Glomerular visceral epithelial cell (primary cell): ENCODE data around the gene ZNF518A.

Experiments used
- DNase-seq: peaks from one replicate; pipeline ENCODE4 v3.0.0-alpha.2; 2016; ENCODE audit errors: extremely low spot score

Gene ZNF518A, protein sequence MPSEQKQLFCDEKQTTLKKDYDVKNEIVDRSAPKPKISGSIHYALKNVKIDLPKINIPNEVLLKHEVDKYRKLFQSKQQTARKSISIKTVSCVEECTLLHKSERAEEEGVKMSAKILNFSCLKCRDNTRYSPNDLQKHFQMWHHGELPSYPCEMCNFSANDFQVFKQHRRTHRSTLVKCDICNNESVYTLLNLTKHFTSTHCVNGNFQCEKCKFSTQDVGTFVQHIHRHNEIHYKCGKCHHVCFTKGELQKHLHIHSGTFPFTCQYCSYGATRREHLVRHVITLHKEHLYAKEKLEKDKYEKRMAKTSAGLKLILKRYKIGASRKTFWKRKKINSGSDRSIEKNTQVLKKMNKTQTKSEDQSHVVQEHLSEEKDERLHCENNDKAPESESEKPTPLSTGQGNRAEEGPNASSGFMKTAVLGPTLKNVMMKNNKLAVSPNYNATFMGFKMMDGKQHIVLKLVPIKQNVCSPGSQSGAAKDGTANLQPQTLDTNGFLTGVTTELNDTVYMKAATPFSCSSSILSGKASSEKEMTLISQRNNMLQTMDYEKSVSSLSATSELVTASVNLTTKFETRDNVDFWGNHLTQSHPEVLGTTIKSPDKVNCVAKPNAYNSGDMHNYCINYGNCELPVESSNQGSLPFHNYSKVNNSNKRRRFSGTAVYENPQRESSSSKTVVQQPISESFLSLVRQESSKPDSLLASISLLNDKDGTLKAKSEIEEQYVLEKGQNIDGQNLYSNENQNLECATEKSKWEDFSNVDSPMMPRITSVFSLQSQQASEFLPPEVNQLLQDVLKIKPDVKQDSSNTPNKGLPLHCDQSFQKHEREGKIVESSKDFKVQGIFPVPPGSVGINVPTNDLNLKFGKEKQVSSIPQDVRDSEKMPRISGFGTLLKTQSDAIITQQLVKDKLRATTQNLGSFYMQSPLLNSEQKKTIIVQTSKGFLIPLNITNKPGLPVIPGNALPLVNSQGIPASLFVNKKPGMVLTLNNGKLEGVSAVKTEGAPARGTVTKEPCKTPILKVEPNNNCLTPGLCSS (N-terminal part only)

DNA sequence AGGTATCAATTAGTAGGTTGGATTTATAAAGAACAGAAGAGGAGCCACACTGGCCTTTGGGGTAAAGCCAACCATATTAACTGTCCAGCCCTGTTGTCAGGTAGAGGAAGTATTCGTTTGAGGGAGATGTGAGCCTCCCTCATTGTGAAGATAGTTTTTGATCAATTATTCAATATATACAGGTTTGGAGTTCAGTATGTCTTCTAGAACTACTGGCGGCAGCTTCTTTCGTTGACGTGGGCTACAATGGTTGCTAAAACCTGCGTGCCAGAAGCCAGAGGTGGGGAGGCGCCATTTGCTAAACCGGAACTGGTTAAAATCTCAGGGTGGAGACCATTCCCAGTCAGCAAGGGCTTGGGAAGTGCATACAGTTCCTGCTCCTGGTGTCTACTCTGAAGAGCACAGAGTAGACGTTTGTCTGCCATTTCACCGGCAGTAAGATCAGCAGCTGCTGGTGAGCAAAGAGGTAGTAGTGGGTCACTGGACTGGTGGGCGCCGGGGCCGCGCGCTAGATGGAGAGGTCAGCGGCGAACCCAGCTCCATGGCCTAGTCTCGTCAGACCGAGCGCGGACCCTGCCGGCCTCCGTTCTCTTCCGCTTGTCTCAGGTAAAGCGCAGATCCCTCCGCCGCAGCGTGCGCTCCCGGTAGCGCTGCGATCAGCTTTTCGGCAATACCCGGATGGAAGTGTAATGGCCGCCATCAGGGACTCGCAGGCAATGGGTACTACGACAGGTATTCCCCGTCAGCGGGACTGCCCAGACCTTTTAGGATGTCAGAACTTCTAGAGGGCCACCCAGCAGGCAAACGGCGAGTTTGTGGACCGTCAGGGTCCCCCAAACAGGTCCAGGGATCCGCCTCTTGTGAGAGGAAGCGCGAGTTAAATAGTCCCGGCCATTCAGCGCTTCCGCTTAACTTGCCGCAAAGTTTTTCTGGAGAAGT is at the start of gene ZNF518A:
ZNF518A (plus strand) TSS at position 911 of the 939 bp plus-strand sequence. CDS start 26,026 bp downstream, outside the sequence.
- DNase-seq: peak; percentile 91

- no peak for DNase-seq
Measured at GRCh38 chr10:96082153-96082552, 47.9 kb upstream of the ZNF518A start.

DNA sequence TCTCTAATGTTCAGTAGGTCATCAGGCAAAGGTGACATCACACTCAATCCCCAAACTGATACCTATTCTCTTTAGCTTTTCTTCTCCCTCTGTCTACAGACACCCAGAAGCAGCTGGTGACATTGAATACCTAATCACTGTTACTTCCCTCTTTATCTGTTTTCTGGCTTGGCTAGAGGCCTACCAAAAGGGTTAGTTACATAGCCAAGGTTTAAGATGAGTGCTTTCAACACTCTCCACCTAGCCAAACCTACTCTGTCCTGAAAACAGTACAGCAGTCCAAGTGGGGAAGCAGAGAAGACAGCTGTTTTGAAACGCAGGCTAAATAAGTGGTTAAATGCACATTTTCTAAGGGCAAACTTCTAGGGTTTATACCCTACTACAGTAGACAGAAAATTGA is 47.3 kb upstream of the ZNF518A start:
- DNase-seq: no peak

DNA sequence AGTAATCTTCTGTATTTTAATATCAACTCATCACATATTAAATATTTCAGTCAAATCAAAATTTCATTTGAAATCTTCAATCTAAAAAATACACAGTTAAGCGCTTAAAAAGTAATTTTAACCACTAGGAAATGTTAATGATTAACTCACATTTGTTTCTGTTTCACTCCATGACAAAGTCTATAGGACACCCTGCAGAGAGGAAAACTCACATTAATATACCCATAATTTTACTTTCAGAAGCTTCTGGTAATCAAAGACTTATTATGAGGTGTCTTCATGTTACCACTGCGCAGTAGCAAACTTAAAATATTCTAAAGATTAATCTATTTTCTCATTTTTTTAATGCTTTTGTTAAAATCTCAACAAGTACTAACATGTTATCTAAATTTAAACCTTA is 41.0 kb upstream of the ZNF518A start:
- peak; percentile 9 for DNase-seq

- DNase-seq: peak; percentile 95
Measured at GRCh38 chr10:96089670-96090462, 40.2 kb upstream of the ZNF518A start.

DNA sequence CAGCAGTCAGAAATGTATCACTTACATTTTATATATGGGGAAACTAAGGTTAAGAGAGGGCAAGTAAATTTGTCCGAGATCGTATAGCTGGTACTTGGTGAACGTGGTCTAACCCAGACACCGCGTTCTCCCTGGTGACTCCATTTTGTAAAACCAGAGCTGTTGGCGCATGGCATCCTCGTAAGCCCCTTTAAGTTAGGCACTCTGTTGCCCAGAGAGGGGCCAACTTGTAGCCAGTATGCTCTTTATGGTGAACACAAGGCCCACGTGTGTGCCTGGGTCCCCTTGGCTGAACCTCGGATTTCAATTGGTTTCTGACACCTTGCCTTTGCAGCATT is 39.7 kb upstream of the ZNF518A start:
- no peak for DNase-seq

DNA sequence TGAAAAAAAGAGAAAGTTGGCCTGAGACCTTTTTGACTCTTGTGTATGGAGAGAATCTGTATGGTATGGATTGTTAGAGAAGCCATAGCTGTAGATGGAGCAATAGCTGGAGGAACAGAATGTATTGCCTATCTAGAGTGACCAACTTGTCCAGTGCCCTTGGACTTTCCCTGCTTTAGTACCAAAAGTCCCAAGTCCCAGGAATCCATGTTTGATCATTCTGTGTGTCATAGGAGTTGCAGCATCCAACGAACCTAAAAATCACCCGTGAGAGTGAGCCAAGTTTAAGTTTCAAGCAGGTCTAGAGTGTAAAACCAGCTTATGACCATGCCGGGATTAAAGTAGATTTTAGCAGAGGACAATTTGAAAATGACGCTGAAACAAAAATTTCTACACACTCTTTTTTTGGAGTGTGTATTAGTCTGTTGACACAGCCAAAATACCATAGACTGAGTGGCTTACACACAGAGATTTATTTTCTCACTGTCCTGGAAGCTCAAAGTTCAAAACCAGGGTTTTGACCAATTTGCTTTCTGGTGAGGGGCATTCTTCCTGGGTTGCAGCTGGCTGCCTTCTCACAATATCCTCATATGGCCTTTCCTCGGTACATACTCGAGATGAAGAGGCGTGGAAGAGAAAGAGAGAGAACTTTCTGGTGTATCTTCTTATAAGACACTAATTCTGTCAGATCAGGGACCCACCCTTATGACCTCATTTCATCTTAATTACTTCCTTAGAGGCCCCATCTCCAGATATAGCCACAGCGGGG is 36.9 kb upstream of the ZNF518A start:
- no peak for DNase-seq

GRCh38 chr10:96093948-96094347 is 36.1 kb upstream of the ZNF518A start:
- no peak for DNase-seq

DNA sequence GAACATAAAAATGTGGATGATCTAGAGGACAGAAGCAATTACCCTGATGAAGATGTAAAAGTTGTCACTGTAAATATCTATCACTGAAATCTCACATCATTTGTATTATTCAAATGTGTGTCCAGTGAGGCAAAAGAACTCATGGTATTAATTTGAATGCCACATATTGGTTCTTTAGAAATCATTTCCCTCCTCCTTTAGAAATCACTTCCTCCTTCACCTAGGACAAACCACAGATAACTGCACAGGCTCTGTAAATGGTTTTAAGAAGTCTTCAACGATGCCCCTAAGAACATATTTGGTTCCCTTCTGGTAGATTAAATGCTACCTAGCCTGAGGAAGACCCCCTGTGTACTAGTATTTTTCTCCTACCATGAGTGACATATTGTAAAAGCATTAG is 33.1 kb upstream of the ZNF518A start:
- DNase-seq: no peak

DNA sequence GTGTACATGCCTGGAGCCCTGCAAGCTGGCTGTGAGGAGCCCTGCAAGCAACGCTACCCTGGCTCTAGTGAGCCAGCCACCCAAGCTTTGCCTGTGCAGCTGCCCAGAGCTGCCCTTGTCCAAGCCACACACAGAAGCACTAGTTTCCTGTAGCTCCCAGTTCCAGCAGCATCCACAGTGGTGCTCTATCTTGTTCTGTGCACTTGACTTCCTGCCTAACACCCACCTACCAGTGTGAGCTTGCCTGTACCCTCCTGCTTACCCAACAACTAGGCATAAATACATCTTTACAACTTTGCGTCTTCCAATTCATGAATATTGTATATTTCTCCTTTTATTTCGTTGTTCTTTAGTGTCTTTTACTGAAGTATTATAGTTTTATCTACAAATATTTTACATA is 32.2 kb upstream of the ZNF518A start:
- DNase-seq: no peak

GRCh38 chr10:96107623-96108038 is 22.5 kb upstream of the ZNF518A start:
- no peak for DNase-seq

GRCh38 chr10:96112531-96112930 is 17.6 kb upstream of the ZNF518A start:
- no peak for DNase-seq

DNA sequence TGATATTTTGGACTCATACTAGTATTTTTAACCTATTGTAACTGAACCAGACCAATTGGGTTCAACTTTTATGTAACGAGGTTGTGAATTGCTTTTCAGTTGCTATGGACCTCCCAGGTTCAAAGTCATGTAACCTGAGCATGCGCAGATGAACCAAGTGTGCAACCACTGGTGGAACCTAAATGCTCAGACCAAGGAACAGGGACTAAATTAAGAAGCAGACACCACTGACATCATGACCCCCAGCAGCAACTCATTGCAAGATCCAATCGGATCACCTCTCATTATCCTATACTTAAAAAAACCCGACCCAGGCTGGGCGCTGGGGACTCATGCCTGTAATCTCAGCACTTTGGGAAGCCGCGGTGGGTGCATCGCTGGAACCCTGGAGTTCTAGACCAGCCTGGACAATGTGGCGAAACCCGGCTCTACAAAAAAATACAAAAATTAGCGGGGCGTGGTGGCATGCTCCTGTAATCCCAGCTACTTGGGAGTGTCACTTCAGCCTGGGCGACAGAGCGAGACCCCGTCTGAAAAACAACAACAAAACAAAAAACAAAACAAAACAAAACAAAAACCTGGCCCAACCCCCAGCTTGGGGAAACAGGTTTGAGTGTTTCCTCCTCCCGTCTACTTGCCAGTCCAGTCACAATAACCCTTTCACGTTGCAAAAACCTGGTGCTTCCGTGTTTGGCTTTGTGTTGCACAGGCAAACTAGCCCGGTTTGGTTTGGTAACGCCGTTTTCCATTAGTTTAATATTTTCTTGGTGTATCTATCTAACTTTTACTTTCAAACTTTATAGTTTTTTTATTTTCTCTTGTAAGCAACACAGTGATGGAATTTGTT is 11.3 kb upstream of the ZNF518A start:
- DNase-seq: no peak

- no peak for DNase-seq
Measured at GRCh38 chr10:96122824-96123223, 7.3 kb upstream of the ZNF518A start.

DNA sequence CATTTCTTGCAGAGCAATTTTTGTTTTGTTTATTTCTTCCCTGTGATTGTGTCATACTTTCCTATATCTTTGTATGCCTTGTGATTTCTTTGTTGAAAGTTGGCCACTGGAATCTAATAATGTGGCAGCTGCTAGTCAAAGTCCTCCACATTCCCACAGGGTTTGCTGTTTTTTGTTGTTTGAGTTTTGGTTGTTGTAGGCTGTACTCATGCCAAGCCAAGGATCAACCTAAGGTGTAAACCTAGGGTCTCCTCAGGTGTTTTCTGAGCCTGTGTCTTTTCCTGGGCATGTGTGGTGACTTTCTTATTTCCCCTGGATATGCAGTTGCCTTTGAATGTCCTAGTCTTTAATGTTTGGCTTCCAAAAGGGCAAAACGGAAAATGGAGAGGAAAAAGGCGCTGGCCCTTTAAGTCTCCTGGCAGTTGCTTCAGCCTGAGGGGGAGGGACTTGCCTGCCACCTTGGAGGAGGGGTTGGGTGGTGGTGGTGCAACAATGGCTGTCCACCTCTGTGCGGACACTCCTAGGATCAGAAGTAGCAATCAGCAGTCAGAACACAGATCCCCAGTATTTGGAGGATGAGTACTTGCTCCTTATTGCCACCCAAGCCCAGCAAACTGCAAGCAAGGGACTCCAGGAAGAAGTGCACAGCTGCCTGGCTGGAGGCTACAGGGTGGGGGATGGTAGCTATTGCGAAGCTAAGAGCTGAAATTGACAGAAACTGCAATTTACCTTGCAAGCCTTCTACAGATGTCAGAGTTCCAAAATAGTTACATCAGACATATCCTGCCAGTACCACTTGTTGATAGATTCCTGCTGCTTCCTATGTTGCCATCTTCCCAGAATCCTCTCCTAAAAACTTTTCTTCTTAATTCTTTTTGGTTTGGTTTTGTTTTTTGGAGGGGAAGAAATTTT is 5.6 kb upstream of the ZNF518A start:
- peak; percentile 15 for DNase-seq

- no peak for DNase-seq
Measured at GRCh38 chr10:96125142-96125515, 5.0 kb upstream of the ZNF518A start.

- DNase-seq: peak; percentile 81
Measured at GRCh38 chr10:96130326-96130995, 364 bp downstream of the ZNF518A start.
